Measurements from ENCODE around the gene MAMDC2.

MAMDC2 gene

DNA sequence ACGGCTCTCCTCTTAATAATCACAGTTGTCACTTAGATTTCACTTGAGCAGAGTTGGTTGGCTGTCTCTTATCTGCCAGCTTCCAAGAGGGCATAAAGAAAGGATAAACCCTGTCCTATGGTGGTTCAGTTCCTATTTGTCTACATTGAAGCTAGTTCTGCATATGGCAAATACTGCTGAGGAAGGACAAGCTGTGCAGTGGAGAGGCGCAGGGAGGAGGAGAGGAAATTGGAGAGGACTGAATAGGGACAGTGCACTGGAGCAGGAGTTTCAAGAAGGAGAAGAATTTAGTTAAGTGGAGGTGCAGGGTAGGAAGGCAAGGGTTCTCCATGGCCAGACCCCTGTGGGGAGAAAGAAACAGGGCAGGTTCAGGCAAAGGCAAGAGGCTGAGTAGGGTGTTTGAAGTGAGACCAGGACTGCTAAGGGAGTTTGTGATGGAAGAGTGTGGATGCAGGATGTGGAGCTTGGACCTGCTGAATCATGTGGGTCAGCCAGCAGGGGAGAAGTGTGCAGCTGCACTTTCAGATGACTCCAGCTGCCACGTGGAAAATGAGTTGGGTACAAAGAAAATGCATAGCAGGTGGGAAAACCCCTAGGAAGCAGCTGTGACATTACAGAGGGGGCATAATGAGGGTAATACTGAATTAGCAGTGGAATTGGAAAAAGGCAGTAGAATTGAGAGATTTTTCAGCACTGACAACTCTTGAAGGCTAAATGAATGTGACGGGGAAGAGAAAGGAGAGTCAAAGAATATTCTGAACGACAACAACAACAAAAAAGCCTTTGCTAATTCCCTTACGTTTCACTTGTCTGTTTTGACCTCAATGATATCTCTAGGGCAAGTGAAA is 66.8 kb downstream of the MAMDC2 start:
- DNase-seq: peak; percentile 33

- DNase-seq: peak; percentile 54
Observed at GRCh38 chr9:70111042-70111602, 67.5 kb downstream of the MAMDC2 start.

GRCh38 chr9:70111641-70112236 is 68.1 kb downstream of the MAMDC2 start:
- no peak for DNase-seq

GRCh38 chr9:70112981-70113380 is 69.3 kb downstream of the MAMDC2 start:
- DNase-seq: no peak

- peak; percentile 67 for DNase-seq
Observed at GRCh38 chr9:70113403-70114022, 69.9 kb downstream of the MAMDC2 start.

DNA sequence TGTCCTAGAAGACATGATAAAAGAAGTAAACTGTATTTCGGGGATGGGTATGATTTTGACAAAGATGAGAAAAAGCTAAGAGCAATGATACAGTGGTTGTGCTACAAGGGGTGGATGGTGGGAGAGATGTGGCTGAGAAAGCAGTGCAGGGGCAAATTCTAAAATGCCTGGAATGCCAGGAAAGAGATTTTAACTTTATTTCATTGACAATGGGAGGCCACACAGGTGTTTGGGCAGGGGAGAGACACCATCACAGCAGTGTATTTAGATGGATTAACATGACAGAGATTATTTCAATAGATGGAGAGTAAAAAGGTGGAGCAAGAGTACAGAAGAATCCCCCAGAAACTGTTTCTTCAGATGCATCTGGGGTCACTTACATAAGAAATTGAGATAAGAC is 71.2 kb downstream of the MAMDC2 start:
- no peak for DNase-seq

DNA sequence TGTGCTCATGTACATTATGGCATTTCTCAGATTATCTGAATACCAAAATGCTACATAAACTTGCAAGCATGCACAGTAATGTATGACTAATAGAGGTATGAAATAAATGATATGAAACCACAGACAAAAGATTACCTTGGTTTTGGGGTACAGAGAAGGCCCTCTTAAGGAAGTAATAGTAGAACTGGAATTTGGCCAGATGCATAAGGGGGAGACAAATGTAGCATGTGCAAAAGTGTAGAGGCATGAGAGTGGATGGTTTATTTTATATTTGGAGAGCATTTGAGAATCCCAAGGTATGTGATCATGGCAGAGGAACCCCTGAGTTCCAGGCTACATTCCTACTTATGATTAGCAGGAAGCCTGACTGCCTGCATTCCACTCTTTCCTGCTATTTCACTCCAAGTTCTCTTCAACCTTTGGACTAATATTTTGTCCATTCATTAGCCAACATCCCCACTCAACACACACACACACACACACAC is 74.2 kb downstream of the MAMDC2 start:
- peak; percentile 67 for DNase-seq

DNA sequence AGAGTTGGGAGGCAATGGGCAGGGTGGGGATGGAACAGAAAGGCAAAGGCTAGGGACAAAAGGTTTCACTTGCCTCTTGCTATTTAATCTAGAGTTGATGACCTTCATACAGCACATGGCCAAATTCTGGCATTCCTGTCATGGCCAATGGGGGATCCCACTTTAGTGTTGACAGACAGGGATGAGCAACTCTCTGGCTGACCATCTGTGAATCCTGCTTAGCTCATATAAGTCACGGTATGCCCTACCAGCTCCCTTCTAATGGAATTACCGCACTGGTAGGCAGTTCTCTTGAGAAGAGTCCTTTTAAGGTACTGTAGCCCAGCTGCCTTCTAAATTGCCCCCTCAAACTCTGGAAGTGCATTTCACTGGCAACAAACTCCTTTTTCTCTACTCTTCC is 76.1 kb downstream of the MAMDC2 start:
- DNase-seq: no peak

GRCh38 chr9:70120834-70121510 is 77.3 kb downstream of the MAMDC2 start:
- peak; percentile 92 for DNase-seq

- DNase-seq: peak; percentile 11
Observed at GRCh38 chr9:70121818-70122436, 78.3 kb downstream of the MAMDC2 start.

DNA sequence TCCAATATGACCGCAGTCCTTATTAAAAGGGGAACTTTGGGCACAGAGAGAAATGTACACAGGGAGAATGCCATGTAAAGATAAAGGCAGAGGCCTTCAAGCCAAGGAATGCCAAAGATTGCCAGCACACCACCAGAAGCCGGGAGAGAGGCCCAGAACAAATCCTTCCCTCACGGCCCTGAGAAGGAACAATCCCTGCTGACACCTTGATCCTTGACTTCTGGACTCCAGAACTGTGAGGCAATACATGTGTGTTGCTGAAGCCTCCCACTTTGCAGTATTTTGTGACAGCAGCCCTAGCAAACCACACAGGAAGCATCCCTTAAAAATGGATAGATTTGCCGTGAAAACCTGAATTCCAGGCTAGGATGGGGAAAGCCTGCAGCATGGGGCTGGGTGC is 80.0 kb downstream of the MAMDC2 start:
- DNase-seq: no peak

DNA sequence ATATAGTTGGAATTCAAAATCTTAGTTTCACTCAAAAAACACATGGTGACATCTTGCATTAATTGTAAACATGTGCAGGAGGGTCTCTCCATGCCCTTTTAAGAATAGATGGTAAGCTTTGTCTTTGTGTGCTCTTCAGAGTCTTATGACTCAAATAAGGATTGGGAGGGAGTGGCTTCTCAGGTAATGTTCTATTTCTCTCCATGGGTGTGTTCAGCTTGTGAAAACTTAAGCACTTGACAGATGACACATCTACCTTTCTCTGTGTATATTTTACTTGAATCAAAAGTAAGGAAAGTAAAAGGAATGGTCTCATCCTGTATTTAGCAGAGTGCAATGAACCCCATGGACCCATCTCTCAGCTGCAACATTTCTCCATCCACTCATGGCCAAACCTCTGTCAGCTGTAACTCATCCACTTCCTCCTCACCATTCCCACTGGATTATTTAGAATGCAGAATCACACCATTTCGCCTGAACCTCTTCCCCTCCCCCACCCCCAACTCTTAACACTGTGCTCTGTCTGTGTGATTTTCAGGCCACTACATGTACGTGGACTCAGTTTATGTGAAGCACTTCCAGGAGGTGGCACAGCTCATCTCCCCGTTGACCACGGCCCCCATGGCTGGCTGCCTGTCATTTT is 82.1 kb downstream of the MAMDC2 start:
- no peak for DNase-seq

DNA sequence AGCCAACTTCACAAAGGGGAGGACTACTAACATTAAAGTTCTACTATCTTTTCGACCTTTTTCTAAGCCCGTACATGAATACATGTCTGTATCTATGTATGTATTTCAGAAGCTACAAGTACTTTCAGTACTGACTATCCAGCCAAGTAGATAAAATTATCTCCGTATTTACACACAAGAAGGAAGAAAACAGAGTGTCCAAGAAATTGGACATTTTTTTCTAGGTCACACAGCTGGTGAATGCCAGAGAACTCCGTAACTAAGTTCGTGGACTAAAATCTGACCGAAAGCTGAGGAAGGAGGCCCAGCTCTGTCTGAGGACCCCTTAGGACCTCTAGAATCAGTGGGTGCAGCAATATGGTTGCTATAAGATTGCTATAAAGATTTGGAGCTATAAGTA is 83.4 kb downstream of the MAMDC2 start:
- DNase-seq: no peak

DNA sequence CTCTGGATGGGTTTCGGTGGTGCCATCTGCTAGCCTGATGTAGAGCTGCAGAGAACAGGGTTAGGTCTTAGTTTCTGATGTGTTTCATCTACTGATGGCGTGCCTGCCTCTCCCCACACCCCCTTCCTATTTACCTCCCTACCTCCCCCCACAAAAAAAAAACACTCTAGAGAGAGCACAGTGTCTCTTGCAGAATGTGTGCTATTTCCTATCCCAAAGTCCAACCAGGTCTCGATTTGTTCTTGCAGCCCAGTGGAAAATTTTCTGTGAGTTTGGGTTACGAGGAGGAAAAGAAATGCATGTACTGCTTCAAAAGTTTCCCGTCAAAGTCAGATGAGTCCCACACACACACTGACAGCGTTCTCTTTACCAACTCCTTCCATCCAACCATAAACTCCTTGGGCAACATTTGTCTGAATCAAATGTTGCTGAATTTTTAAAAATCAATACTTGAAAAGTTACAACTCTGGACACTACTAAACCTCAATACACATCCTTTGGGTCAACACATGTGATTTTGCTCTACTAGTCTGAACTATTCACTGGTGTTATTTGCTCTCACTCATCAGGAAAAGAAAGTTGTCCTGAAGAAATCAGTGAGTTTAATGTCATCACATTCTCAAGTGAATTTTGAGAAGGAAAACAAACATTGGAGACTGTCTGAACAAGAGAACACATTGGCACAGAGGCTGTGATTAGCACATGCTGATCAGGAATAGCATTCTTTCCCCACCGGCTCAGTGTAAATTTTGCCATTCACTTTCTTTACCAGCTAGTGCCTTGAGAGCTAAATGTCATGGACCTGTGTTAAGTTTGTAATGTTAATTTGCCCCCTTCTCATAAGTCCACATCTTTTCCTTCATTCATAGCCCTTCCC is 84.1 kb downstream of the MAMDC2 start:
- no peak for DNase-seq

DNA sequence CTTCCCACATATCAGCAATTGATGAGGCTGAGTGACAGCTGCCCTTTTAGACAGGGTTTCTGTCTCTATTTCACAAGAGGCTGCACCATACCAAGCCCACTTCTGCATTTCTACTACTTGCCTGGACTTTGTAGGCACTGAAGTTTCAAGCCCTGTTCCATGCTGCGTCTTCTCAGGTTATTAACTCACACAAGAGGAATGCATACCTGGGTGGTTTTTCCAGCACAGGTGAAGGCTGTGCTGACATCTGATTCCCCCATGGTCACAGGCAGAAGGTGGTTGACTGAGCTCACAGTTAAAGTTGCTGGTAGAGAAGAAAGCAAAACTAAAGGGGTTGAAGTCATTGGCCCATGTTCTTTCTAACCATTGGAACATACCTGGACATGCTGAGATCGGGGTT is 86.6 kb downstream of the MAMDC2 start:
- no peak for DNase-seq

DNA sequence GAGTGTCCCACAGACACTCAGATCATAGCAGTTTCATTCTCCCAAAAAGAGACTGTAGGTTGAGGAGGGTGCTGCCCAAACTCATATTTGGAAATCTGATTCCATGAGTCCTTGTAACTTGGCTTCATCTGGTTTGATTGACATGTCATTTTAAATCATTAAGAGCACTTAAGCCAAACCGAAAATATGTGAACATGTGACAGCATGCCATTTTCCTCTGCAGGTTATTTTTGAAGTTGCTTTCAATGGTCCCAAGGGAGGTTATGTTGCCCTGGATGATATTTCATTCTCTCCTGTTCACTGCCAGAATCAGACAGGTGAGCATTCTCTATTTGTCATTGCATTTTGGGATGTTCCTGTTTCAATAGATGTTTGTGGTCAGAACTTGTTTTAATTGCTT is 87.6 kb downstream of the MAMDC2 start:
- no peak for DNase-seq

DNA sequence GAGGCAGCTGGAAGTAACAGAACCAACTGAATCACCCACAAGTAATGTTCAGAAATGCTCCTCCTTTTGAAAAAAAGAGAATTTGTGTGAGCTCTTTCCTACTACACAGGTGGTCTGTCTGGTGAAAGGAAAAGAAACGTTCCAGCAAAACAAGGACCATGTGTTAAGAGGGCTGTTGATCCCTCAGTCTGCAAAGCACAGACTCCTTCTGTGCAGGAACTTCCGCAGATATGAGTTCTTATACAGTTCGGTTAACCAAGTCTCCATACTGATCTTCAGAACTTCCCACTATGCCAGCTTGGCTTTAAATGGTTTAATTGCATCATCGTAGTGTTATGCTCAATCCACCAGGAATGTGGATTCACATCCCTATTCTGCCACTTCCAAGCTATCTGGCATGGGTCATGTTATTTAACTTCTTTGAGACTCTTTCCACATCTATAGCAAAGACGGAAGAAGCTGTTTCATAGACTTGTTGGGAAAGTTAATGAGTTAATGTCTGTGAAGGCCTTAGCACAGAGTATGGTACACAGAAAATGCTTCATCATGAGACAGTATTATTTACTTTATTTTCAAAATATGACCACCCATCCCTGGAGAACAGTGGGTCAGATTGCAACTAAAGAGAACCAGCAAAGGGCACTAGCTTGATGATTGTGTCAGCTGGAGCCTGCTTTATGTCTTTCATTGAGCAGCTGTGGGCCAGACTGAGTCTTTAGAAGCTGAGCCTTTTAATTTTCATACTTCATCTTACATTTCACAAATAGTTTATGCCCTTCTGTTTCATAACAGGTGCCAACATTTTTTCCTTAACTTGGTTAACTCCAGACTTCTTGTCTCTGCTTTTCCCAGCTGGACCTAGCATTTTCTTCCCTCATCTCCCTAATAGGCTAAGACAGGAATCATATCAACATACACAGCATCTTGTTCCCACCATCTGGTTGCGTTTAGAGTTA is 89.9 kb downstream of the MAMDC2 start:
- no peak for DNase-seq

- DNase-seq: no peak
Observed at GRCh38 chr9:70134360-70134759, 90.7 kb downstream of the MAMDC2 start.

DNA sequence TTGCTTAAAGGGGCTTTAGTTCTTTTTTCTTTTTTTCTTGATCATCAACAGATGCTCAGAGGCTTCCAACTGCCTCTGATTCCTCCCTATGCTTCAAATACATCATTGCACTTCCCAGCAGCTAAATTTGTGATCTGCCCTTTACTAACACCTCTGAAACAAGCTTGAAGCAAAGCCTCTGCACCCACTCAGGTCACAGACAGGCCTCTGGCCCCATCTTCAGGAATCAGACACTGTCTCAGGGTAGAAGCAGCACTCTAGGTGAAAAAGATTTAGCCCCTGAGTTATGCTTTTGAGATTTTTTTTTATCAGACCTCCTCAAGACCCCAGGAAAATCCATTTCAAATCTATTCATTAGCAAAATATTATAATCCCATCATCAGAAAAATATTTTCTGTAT is 91.5 kb downstream of the MAMDC2 start:
- DNase-seq: peak; percentile 14

DNA sequence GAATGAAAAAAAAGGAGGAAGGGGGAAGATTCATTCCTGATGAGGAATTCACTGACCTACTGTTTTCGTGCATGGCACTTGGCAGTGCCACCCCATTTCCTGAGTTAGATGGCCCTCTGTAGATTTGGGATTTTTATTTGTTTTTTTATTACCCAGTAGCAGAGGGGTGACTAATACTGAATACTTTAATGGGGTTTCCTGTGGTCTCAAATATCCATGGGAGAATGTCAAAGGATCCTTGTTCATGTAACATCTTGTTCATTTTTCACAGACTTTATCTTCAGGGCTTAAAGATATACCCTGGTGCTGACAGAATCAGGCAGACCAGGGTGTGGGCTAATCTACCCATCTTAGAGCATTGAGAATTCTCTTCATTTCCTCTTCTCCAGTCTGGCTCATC is 93.0 kb downstream of the MAMDC2 start:
- DNase-seq: peak; percentile 64

Measured in HCEC 1CT (cell line).